ENCODE data around the gene ONECUT2.

Gene ONECUT2

GRCh38 chr18:57432140-57432539 is 3.0 kb upstream of the ONECUT2 start:
- H3K4me3 ChIP-seq (ENCODE audit: low read depth, low read length), result no peak overlapping the region
- TF ChIP-seq CTCF (IDR thresholded peaks at IDR 0.05; ENCODE audit: low read depth, low read length), result no peak

GRCh38 chr18:57432751-57433400 is 2.3 kb upstream of the ONECUT2 start:
- no peak overlapping the region for H3K4me3 ChIP-seq (ENCODE audit: low read depth, low read length)
- no peak for TF ChIP-seq CTCF (IDR thresholded peaks at IDR 0.05; ENCODE audit: low read depth, low read length)

GRCh38 chr18:57433482-57433881 is 1.7 kb upstream of the ONECUT2 start:
- TF ChIP-seq CTCF (IDR thresholded peaks at IDR 0.05; ENCODE audit: low read depth, low read length), result no peak
- no peak overlapping the region for H3K4me3 ChIP-seq (ENCODE audit: low read depth, low read length)

GRCh38 chr18:57433934-57434535 is 1.1 kb upstream of the ONECUT2 start:
- no peak for TF ChIP-seq CTCF (IDR thresholded peaks at IDR 0.05; ENCODE audit: low read depth, low read length)
- no peak overlapping the region for H3K4me3 ChIP-seq (ENCODE audit: low read depth, low read length)

GRCh38 chr18:57435846-57436190 is 644 bp downstream of the ONECUT2 start:
- no peak overlapping the region for H3K4me3 ChIP-seq (ENCODE audit: low read depth, low read length)

GRCh38 chr18:57436191-57436964 is 1.2 kb downstream of the ONECUT2 start:
- H3K4me3 ChIP-seq (ENCODE audit: low read depth, low read length), result no peak overlapping the region
- TF ChIP-seq CTCF (IDR thresholded peaks at IDR 0.05; ENCODE audit: low read depth, low read length), result no peak

More at GRCh38 chr18:57435846-57436190, 644 bp downstream of the ONECUT2 start:
- no peak for TF ChIP-seq CTCF (IDR thresholded peaks at IDR 0.05; ENCODE audit: low read depth, low read length)

GRCh38 chr18:57436965-57437333 is 1.8 kb downstream of the ONECUT2 start:
- no peak for TF ChIP-seq CTCF (IDR thresholded peaks at IDR 0.05; ENCODE audit: low read depth, low read length)
- H3K4me3 ChIP-seq (ENCODE audit: low read depth, low read length), result no peak overlapping the region
